CD4-positive, alpha-beta T cell (primary cell): ENCODE data around the gene LAMA4. TPM values are rescaled to one million over a fixed set of nuclear protein-coding genes. Genes with fewer than 3 reads are reported as not detected.

Source experiments
- ATAC-seq: fragments of 200-7000 bp; cut with Tn5 transposase; one replicate; pipeline ENCODE4 v1.10.0; 2022; ENCODE audit warnings: mild to moderate bottlenecking; ENCODE audit not compliant: poor library complexity
- CTCF ChIA-PET: fragments of 350-600 bp; sonication (Branson Sonifier 250); formaldehyde crosslinking; loops from one replicate; lab custom pipeline; 2021; ENCODE audit warnings: antibody characterized with exemption, inconsistent platforms; lab: Charles Lee
- POLR2A ChIA-PET: fragments of 350-600 bp; sonication (Branson Sonifier 250); formaldehyde crosslinking; loops from one replicate; lab custom pipeline; 2021; ENCODE audit warnings: antibody characterized with exemption, inconsistent platforms; lab: Charles Lee
- DNase-seq, 14 experiments: peaks; one replicate each; pipeline ENCODE4 v3.0.0-alpha.2; 2013 to 2020; ENCODE audit warnings: mixed read lengths in 2 of 14
- H3K27ac ChIP-seq, 2 donors: one replicate each; pipeline versions ENCODE4 v1.5.1 to v1.7.0; 2013; ENCODE audit warnings: low read length in 2 of 2, low read depth in 1 of 2, mild to moderate bottlenecking in 1 of 2
- H3K27me3 ChIP-seq, 2 experiments: 1 replicate in 1 of 2; 2 replicates in 1 of 2; pipeline versions ENCODE4 v1.6.1 to v1.7.0; 2013; ENCODE audit warnings: low read length in 2 of 2, control low read depth in 1 of 2, mild to moderate bottlenecking in 1 of 2, moderate library complexity in 1 of 2; ENCODE audit not compliant: insufficient read depth in 2 of 2, control insufficient read depth in 1 of 2
- H3K36me3 ChIP-seq: one replicate; pipeline ENCODE4 v1.6.1; 2013; ENCODE audit warnings: low read length, control low read depth; ENCODE audit not compliant: insufficient read depth
- H3K4me1 ChIP-seq: one replicate; pipeline ENCODE4 v1.6.1; 2013; ENCODE audit warnings: low read length, control low read depth; ENCODE audit not compliant: insufficient read depth
- H3K4me3 ChIP-seq: one replicate; pipeline ENCODE4 v1.5.1; 2013; ENCODE audit warnings: mild to moderate bottlenecking, low read length, moderate library complexity
- H3K9me3 ChIP-seq, 2 experiments: 1 replicate in 1 of 2; 2 replicates in 1 of 2; pipeline versions ENCODE4 v1.6.1 to v1.7.0; 2013; ENCODE audit warnings: low read length in 2 of 2, mild to moderate bottlenecking in 2 of 2, control low read depth in 1 of 2, moderate library complexity in 1 of 2; ENCODE audit not compliant: control insufficient read depth in 1 of 2, insufficient read depth in 1 of 2
- H3K27ac Mint-ChIP-seq: one replicate; pipeline ENCODE4 v1.8.0; 2020; ENCODE audit warnings: mixed read lengths
- H3K27me3 Mint-ChIP-seq: one replicate; pipeline ENCODE4 v1.8.0; 2021; ENCODE audit warnings: mixed read lengths
- H3K36me3 Mint-ChIP-seq: one replicate; pipeline ENCODE4 v1.8.0; 2021; ENCODE audit warnings: low read depth, mixed read lengths
- H3K4me1 Mint-ChIP-seq: one replicate; pipeline ENCODE4 v1.8.0; 2021; ENCODE audit warnings: low read depth, mixed read lengths
- H3K4me3 Mint-ChIP-seq: one replicate; pipeline ENCODE4 v1.8.0; 2020; ENCODE audit warnings: mild to moderate bottlenecking, mixed read lengths
- H3K9me3 Mint-ChIP-seq: one replicate; pipeline ENCODE4 v1.8.0; 2020; ENCODE audit warnings: mixed read lengths
- intact Hi-C, 2 experiments: fragments of 100-400 bp; cut with DNase I in 1 of 2; cut with micrococcal nuclease in 1 of 2; formaldehyde crosslinking; loops; one replicate each; pipeline versions ENCODE4 v1.15.1 to v1.9.0; 2023 to 2025; cut with DNase I, micrococcal nuclease
- total RNA-seq, 174 experiments: library from RNA in 2 of 174; stranded (reverse) in 2 of 174; gene quantifications; one replicate each; pipeline ENCODE4 v1.2.3 and lab custom pipeline; 2021 to 2026
- TF ChIP-seq, protein P1 (sequence below): fragments of 200-600 bp; IDR thresholded peaks from one replicate; pipeline ENCODE4 v1.8.0; 2022; ENCODE audit warnings: antibody characterized with exemption, mild to moderate bottlenecking

The LAMA4 gene
- total RNA-seq, 2 experiments from 2014 or later = not detected

DNA sequence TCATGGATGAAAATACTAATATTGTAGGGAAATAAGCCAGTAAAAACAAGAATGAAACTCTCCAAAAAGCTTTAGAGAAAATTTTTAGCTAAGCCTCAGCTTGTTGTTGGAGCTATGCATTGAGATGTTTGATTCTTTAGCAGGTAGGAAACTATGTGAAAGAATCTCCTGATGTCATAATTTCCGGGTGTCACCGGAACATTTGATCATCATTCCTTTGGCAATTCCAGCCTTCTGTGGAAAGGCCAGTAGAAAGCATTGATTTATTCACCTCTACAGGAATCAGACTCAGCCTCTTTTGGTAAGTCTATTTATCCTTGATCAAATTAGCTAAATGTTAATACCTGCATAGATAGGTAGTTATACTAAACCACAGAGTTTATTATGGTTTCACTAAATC, 157.5 kb downstream of the LAMA4 start:
- H3K27me3 Mint-ChIP-seq = peaks cover 8% of the 10 kb centered on the region

GRCh38 chr6:112087916-112088315, 166.5 kb downstream of the LAMA4 start:
- peaks cover 3% of the 10 kb centered on the region for H3K4me1 ChIP-seq
- no peaks in the 10 kb centered on the region for H3K9me3 ChIP-seq
- H3K4me3 Mint-ChIP-seq = no peak overlapping the region
- peaks cover 0 to 6% of the 10 kb centered on the region in 2 experiments for H3K27me3 ChIP-seq
- H3K36me3 Mint-ChIP-seq = peaks cover 27% of the 10 kb centered on the region
- H3K27me3 Mint-ChIP-seq = peaks cover 31% of the 10 kb centered on the region
- ChIA-PET CTCF (interaction anchor here (1.3 to 2.2 kb wide), 3 partner anchors 75 to 829 kb away, joined by 3 to 16 read pairs (median 6); a partner anchor contains a TSS), POLR2A (interaction anchor here (0.9 to 1.8 kb wide), 14 partner anchors 9 to 1274 kb away, joined by 3 to 11 read pairs (median 4); partner anchors contain the start of genes AMD1, CDK19, GTF3C6 and REV3L)
- no peaks in the 10 kb centered on the region for H3K9me3 Mint-ChIP-seq
- H3K36me3 ChIP-seq = peaks cover 18% of the 10 kb centered on the region
- peak overlapping the region; percentile 60 to 84 for H3K27ac ChIP-seq
- H3K4me1 Mint-ChIP-seq = peaks cover 11% of the 10 kb centered on the region
- intact Hi-C loops = loop anchor here (1.0 to 10.0 kb wide), 6 partner anchors 45 to 1903 kb away; partner anchors contain the start of genes CDC40 (in 1 of the 2) and REV3L (in 1 of the 2)
- TF ChIP-seq, protein P1, sequence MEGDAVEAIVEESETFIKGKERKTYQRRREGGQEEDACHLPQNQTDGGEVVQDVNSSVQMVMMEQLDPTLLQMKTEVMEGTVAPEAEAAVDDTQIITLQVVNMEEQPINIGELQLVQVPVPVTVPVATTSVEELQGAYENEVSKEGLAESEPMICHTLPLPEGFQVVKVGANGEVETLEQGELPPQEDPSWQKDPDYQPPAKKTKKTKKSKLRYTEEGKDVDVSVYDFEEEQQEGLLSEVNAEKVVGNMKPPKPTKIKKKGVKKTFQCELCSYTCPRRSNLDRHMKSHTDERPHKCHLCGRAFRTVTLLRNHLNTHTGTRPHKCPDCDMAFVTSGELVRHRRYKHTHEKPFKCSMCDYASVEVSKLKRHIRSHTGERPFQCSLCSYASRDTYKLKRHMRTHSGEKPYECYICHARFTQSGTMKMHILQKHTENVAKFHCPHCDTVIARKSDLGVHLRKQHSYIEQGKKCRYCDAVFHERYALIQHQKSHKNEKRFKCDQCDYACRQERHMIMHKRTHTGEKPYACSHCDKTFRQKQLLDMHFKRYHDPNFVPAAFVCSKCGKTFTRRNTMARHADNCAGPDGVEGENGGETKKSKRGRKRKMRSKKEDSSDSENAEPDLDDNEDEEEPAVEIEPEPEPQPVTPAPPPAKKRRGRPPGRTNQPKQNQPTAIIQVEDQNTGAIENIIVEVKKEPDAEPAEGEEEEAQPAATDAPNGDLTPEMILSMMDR = no peak
- peak overlapping the region; percentile 88 for H3K4me3 ChIP-seq
- ATAC-seq = no peak
- no peak for DNase-seq
- no peak overlapping the region for H3K27ac Mint-ChIP-seq

More for the DNA sequence above, 157.5 kb downstream of the LAMA4 start:
- ChIA-PET CTCF (no interaction called here), POLR2A (interaction anchor here (1.0 kb wide), 1 partner anchor 10 kb away, joined by 3 read pairs; the partner anchor contains the start of genes FAM229B and TUBE1)
- no peaks in the 10 kb centered on the region for H3K27me3 ChIP-seq
- no peak for ATAC-seq
- Mint-ChIP-seq H3K4me1 (no peaks in the 10 kb centered on the region), H3K9me3 (no peaks in the 10 kb centered on the region), H3K27ac (no peak overlapping the region), H3K36me3 (peaks cover 23% of the 10 kb centered on the region), H3K4me3 (no peak overlapping the region)
- no peaks in the 10 kb centered on the region for H3K9me3 ChIP-seq
- H3K4me3 ChIP-seq = no peak overlapping the region
- H3K27ac ChIP-seq = no peak overlapping the region
- TF ChIP-seq, protein P1 = no peak
- no peaks in the 10 kb centered on the region for H3K4me1 ChIP-seq
- intact Hi-C loops = no loop called here
- DNase-seq = no peak
- H3K36me3 ChIP-seq = no peaks in the 10 kb centered on the region

DNA sequence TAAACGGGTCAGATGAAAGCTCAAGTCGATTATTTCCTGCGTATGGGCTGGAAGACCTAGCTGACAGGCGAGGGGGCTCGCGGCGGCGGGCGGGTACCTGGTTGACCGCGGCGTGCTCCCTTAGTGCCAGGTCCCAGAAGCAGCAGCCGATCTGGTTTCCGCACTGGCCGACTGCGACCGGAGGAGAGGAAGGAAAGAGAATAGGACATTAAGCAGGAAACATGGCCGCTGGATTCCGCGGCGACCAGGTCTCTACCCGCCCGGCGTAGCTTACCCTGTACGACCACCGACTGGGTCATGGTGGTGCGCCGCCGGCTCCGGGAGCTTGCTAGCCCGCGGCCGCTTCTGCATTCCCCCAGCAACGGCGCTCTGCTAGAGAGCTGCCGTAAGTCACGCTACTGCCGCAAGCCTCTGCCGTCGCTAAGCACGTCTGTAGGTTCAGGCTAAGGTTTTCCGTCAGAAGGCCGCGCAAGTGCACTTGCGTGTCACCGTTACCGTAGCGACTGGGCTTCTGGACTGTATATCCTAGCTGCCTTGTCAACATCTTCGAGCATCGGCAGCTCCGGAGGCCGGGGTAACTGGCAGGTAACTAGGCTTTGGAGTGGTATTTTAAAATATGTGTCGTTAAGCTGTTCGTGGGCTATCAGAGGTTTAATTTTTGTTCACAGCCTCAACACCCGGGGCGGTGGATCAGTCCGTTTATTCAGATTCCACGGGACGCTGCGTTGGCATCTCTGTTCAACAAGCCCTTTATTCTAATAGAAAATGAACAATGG, 167.0 kb downstream of the LAMA4 start, which contains the start of the genes FAM229B and TUBE1:
Gene FAM229B (plus strand): TSS at position 456 of the 776 bp plus-strand sequence. CDS start 11,693 bp downstream, outside the sequence.
Gene TUBE1 (minus strand): TSS at position 347 of the 776 bp plus-strand sequence. CDS start 48 bp downstream, at position 299.
- H3K9me3 Mint-ChIP-seq = no peaks in the 10 kb centered on the region
- ATAC-seq = peak; percentile 97
- H3K4me3 ChIP-seq = peak within 1 kb of the TSS; percentile 88
- H3K27ac Mint-ChIP-seq = no peak within 1 kb of the TSS
- peaks cover 18% of the 10 kb centered on the region for H3K36me3 ChIP-seq
- H3K36me3 Mint-ChIP-seq = peaks cover 33% of the 10 kb centered on the region
- no peaks in the 10 kb centered on the region for H3K9me3 ChIP-seq
- TF ChIP-seq, protein P1 = no peak
- H3K27me3 Mint-ChIP-seq = peaks cover 28% of the 10 kb centered on the region
- peaks cover 11% of the 10 kb centered on the region for H3K4me1 Mint-ChIP-seq
- ChIA-PET CTCF (interaction anchor here (1.1 to 2.2 kb wide), 5 partner anchors 17 to 828 kb away, joined by 3 to 16 read pairs (median 4); a partner anchor contains a TSS), POLR2A (interaction anchor here (0.8 to 1.8 kb wide), 17 partner anchors 9 to 1273 kb away, joined by 3 to 11 read pairs (median 4); partner anchors contain the start of genes AMD1, CDK19, GTF3C6 and REV3L)
- peak within 1 kb of the TSS; percentile 60 to 84 for H3K27ac ChIP-seq
- intact Hi-C loops = loop anchor here (1.0 to 10.0 kb wide), 6 partner anchors 44 to 1903 kb away; partner anchors contain the start of genes CDC40 (in 1 of the 2) and REV3L (in 1 of the 2)
- peaks cover 0 to 6% of the 10 kb centered on the region in 2 experiments for H3K27me3 ChIP-seq
- DNase-seq = peak; percentile 81 to 98 (median 84)
- peaks cover 3% of the 10 kb centered on the region for H3K4me1 ChIP-seq
- H3K4me3 Mint-ChIP-seq = no peak within 1 kb of the TSS
